DMS 273 (cell line): ENCODE results near the gene PCP2.

Experiments used
- DNase-seq: peaks from one replicate; lab custom pipeline; 2025; ENCODE audit not compliant: unreplicated experiment; lab: John Stamatoyannopoulos, UW

The PCP2 gene

DNA sequence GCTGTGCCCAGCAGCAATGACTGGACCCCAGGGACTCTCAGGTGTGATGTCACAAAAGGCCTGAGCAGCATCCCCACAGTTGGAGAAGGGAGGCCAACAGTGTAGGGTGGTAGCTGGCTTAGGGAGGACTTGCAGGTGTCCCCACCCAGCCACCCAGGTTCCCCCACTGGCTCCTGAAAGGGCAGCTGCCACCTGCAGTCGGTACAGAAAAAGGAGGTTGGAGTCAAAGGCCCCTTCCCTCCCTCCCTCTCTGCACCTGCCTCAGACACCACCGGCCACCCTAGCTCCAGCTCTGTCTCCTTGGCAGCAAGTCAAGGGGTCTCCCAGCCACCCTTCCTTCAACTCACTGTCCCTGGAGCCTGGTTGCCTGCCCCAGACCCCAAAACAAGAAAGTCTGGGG is at the start of gene PCP2:
PCP2 (minus strand) TSS at position 22 of the 400 bp plus-strand sequence. CDS start 262 bp downstream, outside the sequence.
- no peak for DNase-seq

DNA sequence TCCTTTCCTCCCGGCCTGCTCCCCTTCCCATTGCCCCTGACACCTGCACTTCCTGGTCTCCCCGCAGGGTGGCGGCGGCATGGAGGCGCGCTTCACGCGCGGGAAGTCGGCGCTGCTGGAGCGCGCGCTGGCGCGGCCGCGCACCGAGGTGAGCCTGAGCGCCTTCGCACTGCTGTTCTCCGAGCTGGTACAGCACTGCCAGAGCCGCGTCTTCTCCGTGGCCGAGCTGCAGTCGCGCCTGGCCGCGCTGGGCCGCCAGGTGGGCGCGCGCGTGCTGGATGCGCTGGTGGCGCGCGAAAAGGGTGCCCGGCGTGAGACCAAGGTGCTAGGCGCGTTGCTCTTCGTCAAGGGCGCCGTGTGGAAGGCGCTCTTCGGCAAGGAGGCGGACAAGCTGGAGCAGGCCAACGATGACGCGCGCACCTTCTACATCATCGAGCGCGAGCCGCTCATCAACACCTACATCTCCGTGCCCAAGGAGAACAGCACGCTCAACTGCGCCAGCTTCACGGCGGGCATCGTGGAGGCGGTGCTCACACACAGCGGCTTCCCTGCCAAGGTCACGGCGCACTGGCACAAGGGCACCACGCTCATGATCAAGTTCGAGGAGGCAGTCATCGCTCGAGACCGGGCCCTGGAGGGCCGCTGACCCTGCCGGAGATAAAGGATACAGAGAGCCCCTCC is 48.8 kb upstream of the PCP2 start:
- no peak for DNase-seq

DNA sequence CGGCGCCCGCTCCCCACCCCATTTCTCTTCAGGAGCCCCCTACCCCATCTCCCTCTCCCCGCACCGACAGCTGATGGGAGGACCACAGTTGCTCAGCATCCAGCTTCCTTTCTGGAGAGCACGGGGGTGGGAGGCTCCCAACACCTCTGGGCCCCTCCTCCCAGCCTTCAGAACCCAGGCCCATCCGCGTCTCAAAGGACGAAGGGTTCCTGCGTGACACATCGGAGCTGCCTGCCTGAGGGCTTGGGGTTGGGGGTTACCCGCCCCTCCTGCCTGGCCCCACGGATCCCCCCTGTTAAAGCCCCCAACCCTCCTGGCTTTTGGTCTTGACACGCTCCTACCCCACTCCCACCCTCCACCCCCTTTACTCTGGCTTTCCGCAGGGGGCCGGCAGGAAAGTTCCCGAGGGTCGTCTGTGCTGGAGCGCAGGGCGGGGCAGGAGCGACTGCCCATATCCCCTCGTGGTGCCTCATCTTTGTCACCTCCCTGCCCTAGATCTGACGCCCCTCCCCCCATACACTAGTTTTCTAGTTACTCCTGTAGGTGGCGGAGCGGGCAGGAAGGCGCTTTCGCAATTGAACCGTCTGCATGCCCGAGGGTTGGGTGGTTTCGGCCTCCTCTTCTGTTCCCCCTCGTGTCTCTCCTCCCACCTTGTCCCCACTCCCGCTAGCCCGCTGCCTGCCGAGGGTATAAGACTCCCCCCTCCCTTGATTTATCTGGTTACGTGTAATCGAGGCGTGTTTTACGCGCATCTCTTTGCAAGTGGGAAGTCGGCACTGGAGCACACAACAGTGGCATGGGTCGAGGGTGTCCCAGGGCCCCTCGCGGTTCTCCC is 48.0 kb upstream of the PCP2 start:
- peak; percentile 66 for DNase-seq

DNA sequence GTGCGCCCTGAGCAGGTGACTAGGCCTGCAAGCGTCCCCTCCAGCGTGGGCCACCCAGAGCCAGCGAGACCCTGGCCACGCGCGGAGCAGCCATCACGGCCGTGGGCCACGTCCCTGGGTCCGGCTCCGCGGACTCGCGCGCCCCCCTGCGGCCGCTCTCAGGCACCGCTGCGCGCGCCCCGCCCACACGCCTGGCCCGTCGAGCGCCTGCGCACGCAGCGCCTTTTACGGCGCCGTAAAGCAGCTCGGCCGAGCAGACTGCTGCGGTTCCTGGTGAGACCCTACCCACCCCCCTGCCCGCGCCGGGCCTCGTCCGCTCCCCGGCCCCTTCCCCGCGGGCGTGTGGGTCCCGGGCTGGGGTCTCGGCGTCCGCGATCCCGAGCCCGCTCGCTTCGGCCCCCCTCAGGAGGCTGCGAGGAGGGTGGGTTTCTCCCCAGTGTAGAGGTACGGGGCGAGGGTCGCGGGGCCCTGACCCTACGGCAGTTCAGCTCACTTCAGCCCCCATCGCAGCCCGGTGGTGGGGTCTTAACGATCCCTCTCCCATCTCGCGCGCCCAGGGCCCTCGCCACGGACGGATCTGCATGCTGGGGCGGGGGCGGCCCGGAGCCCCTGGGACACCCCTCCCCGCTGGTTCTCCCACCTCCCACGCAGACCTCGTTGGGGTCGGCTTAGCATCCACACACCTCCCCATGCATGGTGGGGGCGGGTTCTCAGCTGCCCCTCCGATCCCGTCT is 47.3 kb upstream of the PCP2 start, which contains the start of gene TRAPPC5:
TRAPPC5 (plus strand) TSS at position 228 of the 734 bp plus-strand sequence. CDS start 1,421 bp downstream, outside the sequence.
- peak; percentile 93 for DNase-seq

DNA sequence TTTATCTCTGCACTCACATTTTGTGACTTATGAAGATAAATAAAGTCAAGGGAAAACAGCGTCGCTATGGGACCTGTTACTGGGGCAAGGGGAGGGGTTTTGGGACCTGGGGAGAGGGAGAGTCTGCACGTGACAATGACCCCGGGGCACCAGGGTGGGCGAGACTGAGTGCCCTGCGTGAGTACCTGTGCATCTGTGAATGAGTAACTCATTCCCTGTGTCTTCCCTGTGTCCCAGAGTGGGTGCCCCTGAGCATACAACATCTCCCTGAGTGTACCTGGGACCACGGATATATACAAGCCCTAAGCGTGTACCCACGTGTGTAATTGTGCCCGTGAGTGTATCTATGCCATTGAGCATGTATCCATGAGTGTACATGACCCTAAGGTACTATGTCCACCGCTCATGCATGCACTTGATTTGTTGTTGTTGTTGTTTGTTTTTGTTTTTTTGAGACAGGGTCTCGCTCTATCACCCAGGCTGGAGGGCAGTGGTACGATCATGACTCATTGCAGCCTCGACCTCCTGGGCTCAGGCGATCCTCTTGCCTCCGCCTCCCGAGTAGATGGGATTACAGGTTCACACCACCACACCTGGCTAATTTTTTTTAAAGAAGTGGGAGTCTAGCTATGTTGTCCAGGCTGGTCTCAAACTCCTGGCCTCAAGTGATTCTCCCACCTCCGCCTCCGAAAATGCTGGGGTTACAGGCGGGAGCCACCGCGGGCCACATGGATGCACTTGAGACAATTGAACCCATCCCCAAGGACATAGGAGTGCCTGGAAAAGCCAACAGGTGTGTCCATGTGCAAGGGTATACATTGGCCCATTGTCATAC is 46.5 kb upstream of the PCP2 start:
- no peak for DNase-seq

DNA sequence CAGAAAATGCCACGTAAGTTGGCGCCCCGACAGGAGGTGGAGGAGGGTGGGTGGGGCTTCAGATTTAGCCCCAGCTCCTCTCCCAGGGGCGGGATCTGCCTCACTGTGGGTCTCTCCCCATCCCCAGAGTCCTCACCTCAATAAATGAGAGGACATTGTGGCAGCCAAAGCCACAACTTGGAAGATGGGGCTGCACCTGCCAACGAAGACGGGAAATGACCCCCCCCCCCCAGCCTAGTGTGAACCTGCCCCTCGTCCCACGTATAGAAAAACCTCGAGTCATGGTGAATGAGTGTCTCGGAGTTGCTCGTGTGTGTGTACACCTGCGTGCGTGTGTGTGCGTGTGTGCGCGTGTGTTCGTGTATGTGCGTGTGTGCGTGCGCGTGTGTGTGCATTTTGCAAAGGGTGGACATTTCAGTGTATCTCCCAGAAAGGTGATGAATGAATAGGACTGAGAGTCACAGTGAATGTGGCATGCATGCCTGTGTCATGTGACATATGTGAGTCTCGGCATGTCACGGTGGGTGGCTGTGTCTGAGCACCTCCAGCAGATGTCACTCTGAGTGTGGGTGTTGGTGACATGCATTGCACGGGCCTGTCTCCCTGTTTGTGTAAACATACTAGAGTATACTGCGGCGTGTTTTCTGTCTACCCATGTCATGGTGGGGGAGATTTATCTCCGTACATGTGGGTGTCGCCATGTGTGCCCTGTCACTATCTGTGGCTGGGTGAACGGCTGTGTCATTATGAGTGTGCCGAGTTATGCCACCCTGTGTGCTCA is 45.6 kb upstream of the PCP2 start:
- DNase-seq: no peak

DNA sequence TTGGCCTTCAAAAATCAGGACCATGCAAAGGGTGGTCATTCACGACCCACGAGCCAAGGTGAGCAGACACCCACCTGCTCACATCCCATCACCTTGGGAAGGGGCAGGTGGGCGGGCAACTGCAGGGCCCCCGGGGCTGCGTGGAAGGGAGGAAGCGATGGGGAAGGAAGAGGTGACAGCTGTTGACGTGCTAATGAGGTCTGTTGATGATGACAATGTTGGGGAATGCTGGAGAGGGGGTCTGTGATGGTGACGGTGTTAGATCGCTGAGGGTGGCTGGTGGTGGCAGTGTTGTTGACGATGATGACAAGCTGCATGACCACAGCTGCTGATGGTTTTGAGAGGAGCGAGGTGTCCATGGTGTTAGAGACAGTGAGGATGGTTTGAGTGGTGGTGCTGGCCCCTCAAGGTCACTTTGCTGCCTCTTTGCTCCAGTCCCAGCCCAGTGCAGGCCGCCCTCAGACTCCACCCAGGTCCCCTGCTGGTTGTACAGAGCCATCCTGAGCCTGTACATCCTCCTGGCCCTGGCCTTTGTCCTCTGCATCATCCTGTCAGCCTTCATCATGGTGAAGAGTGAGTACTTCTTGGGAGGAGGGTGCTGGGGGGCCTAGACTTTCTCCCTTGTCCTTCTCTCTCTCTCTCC is 44.3 kb upstream of the PCP2 start:
- DNase-seq: no peak

DNA sequence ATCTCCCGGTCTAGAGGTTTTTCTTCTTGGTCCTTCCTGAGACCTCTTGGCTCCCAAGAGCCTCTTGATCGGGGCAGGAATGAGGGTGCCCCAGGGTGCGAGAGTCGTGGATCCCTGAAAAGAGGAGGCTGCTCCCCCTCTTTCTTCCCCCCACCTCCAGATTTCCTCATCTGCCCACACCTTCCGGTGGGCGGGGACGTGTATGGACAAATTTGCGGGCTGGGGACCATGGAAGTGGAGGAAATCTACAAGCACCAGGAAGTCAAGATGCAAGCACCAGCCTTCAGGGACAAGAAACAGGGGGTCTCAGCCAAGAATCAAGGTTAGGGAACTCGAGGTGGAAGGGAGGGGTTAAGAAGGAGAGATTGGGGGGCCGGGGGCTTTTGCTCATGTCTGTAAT is 43.3 kb upstream of the PCP2 start, which contains the start of gene MCEMP1:
MCEMP1 (plus strand) TSS at position 237 of the 400 bp plus-strand sequence; CDS start at position 268, 31 bp downstream.
- DNase-seq: no peak

DNA sequence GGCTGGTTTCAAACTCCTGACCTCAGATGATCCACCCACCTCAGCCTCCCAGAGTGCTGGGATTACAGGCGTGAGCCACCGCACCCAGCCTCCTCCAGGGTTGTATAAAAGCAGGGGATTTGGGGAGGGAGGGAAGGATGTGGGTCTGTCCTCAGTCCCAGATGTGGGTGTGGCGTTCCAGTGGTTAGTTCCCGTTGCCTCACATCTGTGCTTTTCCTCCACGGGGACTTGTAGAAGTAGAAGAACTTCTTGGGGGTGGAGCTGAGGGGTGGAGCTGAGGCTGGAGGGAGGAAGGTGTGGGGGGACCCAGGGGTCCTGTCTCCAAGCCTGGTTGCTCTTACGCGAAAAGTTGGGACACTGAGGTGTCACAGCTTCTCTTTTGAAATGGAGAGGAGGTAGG is 42.9 kb upstream of the PCP2 start:
- no peak for DNase-seq

DNA sequence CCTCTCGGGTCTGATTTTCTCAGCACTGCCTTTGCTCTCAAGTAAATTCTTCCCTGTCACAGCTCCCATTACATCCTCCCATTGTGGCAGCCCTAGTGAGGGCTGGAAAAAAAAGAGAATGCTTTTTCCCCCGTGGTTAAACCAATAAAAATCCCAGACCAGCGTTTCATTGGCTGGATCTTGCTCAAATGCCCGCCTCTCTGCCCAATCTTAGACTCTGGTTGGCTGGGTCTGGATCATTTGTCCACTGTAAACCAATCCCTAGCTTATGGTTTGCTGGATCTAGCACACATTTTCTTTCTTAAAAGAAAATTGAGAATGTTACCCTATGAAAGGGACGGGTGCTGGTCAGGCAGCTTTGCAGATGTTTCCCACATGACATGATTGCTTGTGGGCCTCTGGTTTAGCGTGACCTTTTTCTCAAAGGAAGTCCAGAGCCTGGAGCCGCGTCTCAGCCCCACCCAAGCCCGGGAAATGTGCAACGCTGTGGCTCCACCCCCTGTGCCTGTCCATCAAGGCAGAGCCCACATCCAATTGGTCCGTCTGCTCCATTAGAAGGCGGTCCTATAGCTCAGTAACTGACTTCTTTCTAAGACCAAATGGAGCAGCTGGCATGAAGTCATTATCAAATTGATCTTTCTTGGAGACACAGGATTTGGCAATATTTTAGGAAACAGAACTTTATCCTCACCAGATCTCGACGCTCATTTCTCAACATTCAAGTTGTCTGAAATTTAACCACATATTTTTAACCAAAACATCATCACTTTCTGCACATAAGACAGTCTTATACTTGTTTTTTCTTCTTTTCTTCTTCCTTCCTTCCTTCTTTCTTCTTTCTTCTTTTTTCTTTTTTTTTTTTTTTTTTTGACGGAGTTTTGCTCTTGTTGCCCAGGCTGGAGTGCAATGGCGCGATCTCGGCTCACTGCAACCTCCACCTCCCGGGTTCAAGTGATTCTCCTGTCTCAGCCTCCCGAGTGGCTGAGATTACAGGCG is 40.8 kb upstream of the PCP2 start:
- peak; percentile 93 for DNase-seq

DNA sequence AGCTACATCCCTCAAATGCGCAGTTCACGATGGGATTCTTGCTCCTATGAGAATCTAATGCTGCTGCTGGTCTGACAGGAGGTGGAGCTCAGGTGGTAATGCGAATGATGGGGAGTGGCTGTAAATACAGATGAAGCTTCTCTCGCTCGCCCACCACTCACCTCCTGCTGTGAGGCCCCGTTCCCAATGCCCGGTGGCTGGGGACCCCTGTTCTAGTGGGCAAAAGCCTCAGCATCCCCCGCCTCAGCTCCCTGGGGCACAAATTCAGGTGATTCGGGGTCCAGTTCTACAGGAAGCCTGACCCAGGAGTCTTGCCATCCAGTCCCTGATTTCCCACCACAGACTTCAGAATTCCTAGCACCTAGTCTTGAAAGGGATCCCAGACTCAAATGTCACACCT is 39.0 kb upstream of the PCP2 start:
- DNase-seq: no peak

DNA sequence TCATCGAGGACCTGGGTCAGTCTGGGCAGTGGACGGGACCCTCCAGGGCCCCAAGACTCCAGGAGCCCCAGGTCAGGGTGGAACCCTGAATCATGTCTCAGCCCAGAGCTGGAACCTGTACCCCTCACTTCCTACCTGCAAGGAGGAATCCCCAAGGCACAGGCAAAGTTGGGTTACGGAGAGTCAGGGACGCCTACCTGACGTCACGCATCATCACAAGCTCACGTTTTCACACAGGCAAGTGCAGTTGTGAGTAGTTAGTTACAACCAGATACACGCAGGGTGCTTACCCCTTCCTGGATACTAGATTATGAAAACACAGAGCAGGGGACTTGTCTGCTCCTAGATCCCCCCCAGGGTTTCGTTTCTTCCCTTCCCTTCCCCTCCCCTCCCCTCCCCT is 37.3 kb upstream of the PCP2 start:
- DNase-seq: no peak

DNA sequence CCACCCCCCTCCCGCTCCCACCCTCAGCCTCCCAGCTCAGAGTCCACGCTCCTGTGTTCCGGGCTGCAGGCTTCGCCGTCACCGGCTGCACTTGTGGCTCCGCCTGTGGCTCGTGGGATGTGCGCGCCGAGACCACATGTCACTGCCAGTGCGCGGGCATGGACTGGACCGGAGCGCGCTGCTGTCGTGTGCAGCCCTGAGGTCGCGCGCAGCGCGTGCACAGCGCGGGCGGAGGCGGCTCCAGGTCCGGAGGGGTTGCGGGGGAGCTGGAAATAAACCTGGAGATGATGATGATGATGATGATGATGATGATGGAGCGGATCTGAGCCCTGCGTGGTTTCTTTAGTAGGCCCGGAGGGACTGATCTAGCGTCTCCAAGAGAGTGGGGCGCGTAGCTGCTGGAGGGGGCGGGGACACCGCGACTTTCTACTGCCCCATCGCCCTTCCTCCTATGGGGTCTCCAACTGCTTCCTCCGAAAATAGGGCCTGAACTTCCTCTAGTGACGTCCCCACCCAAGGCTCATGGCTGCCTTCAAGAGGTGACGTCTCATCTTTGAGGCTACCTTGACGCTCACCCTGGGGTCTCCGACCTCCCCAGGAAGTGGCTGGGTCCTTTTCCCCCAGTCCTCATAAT is 36.7 kb upstream of the PCP2 start:
- peak; percentile 71 for DNase-seq

DNA sequence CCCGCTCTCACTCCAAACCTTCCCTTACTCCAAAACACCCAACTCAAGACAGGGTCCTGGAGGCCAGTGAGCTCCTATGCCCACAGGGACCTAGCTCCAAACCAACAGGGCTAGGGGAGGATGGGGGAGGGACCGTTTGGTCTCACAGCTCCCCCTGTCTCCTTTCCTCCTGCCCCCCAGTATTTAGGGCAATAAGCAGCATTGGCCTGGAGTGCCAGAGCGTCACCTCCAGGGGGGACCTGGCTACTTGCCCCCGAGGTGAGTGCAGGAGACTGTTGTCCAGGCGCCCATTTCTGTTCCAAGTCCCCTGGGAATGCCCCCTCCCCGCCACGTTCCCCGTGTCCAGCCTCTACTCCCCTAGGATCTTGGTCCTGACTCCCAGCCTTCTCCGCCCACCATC is 36.1 kb upstream of the PCP2 start:
- DNase-seq: no peak

DNA sequence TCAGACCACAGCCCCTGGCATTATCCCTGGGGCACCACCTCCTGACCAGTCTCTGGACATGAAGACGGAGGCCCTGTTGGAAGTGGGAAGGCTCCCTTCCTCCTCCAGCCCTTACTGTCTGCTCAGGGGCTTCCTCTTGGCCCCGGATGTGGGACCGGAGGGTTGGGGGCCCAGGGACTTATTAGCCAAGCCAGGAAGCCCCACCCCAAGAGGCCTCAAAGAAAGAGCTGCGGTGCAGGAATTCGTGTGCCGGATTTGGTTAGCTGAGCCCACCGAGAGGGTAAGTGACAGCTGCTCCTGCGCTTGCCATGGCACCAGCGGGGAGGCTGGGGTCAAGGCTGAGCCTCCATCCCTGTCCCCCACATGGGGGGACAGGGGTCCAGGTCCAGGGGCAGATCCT is 35.3 kb upstream of the PCP2 start, which contains the start of gene RETN:
RETN (plus strand) TSS at position 208 of the 400 bp plus-strand sequence. CDS start 278 bp downstream, outside the sequence.
- no peak for DNase-seq

DNA sequence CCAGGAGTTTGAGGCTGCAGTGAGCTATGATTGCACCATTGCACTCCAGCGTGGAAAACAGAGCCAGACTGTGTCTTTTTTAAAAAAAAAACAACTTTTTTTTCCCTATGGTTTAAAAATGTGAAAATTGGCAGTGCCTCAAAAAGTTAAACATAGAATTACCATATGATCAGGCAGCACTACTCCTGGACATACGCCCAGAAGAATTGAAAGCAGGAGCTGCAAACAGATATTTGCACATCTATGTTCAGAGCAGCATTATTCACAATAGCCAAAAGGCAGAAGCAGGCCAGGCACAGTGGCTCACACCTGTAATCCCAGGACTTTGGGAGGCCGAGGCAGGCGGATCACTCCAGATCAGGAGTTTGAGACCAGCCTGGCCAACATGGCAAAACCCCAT is 31.6 kb upstream of the PCP2 start:
- DNase-seq: peak; percentile 37

DNA sequence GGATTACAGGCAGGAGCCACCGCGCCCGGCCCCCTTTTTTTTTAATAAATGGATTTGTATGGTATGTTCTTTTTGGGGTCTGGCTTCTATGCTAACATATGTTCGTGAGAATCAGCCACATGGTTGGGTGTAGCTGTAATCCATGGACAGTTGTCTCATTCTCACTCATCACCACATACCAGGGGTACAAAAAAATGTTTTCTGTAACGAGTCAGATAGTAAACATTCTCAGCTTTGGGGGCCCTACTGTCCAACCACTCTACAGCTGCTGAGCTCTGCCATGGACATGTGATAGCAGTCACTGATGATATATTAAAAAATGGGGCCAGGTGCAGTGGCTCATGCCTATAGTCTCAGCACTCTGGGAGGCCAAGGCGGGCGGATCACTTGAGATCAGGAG is 30.2 kb upstream of the PCP2 start:
- DNase-seq: no peak

DNA sequence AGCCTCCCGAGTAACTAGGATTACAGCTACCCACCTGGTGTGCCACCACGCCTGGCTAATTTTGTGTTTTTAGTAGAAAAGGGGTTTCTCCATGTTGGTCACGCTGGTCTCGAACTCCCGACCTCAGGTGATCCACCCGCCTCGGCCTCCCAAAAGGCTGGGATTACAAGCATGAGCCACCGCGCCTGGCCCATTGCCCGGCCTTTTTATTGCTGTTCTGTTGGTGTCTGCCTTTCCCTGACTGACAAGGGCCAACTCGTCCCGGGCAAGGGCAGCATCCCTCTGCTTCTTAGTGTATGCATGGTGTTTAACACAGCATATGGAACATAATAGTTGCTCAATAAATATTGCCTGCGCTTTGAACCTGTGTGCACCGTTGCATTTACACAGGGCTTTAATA is 29.1 kb upstream of the PCP2 start:
- peak; percentile 26 for DNase-seq
